Right ventricle myocardium inferior (tissue), 1 donor: ENCODE results near the gene RUNX1. TPM values are rescaled to one million over a fixed set of nuclear protein-coding genes. Genes with fewer than 3 reads are reported as not detected.

Source experiments
- ATAC-seq: fragments of 200-7000 bp; cut with Tn5 transposase; one replicate; pipeline ENCODE4 v1.9.1; 2020; ENCODE audit warnings: mild to moderate bottlenecking, moderate library complexity
- DNase-seq: peaks from one replicate; pipeline ENCODE4 v3.0.0; 2021; ENCODE audit errors: missing footprints
- intact Hi-C: fragments of 100-400 bp; cut with DNase I; formaldehyde crosslinking; loops from one replicate; pipeline ENCODE4 v1.11.0; 2022
- total RNA-seq: library from RNA; stranded (reverse); fragmentation: NEBNext Ultra II Directional; extraction: Animal tissue kit (Norgen Biotek cat#: 25700); gene quantifications from one replicate; pipeline ENCODE4 v1.2.1, GENCODE V29; 2021
- donor health status: DM: no; HTN: yes; CAD: no; lungs with severe emphysema.

Gene RUNX1
- total RNA-seq, 1 donor from 2014 or later, result 1.8 TPM

GRCh38 chr21:34838956-34839820 is 209.9 kb downstream of the RUNX1 start:
- DNase-seq (no peak), ATAC-seq (no peak)
- intact Hi-C loops, result no loop called here

- DNase-seq (no peak), ATAC-seq (no peak)
- intact Hi-C loops, result no loop called here
These were observed 212.1 kb downstream of the RUNX1 start for GRCh38 chr21:34836933-34837505.

- intact Hi-C loops, result no loop called here
- ATAC-seq (no peak), DNase-seq (peak; percentile 74)
These were observed 212.8 kb downstream of the RUNX1 start for GRCh38 chr21:34836103-34836932.

GRCh38 chr21:34835526-34835925 is 213.6 kb downstream of the RUNX1 start:
- intact Hi-C loops, result no loop called here

GRCh38 chr21:34834852-34835501 is 214.1 kb downstream of the RUNX1 start:
- no peak for DNase-seq
- intact Hi-C loops, result no loop called here

More at GRCh38 chr21:34835526-34835925, 213.6 kb downstream of the RUNX1 start:
- DNase-seq, result no peak
- no peak for ATAC-seq

GRCh38 chr21:34834290-34834689 is 214.8 kb downstream of the RUNX1 start:
- ATAC-seq, result no peak
- intact Hi-C loops, result no loop called here
- no peak for DNase-seq

More at GRCh38 chr21:34834852-34835501, 214.1 kb downstream of the RUNX1 start:
- no peak for ATAC-seq

- intact Hi-C loops, result no loop called here
- no peak for DNase-seq
- ATAC-seq, result no peak
These were observed 215.6 kb downstream of the RUNX1 start for GRCh38 chr21:34833465-34833864.

GRCh38 chr21:34830386-34831170 is 218.5 kb downstream of the RUNX1 start:
- intact Hi-C loops, result no loop called here
- no peak for ATAC-seq
- DNase-seq, result no peak

- intact Hi-C loops, result no loop called here
- DNase-seq, result no peak
- ATAC-seq, result no peak
These were observed 221.5 kb downstream of the RUNX1 start for GRCh38 chr21:34827445-34828235.

- intact Hi-C loops, result no loop called here
- DNase-seq (no peak), ATAC-seq (no peak)
These were observed 222.3 kb downstream of the RUNX1 start for GRCh38 chr21:34826836-34827235.

- intact Hi-C loops, result no loop called here
- DNase-seq (no peak), ATAC-seq (no peak)
These were observed 223.1 kb downstream of the RUNX1 start for GRCh38 chr21:34825948-34826548.

- intact Hi-C loops, result no loop called here
- no peak for ATAC-seq
- DNase-seq, result no peak
These were observed 224.0 kb downstream of the RUNX1 start for GRCh38 chr21:34825101-34825500.

GRCh38 chr21:34824314-34824713 is 224.8 kb downstream of the RUNX1 start:
- DNase-seq (no peak), ATAC-seq (no peak)
- intact Hi-C loops, result no loop called here

GRCh38 chr21:34822942-34823341 is 226.2 kb downstream of the RUNX1 start:
- ATAC-seq (no peak), DNase-seq (no peak)
- intact Hi-C loops, result no loop called here

GRCh38 chr21:34822168-34822567 is 226.9 kb downstream of the RUNX1 start:
- DNase-seq, result no peak
- no peak for ATAC-seq
- intact Hi-C loops, result no loop called here

- DNase-seq (no peak), ATAC-seq (no peak)
- intact Hi-C loops, result no loop called here
These were observed 227.4 kb downstream of the RUNX1 start for GRCh38 chr21:34821717-34822116.

GRCh38 chr21:34820051-34820450 is 229.1 kb downstream of the RUNX1 start:
- DNase-seq, result no peak
- intact Hi-C loops, result no loop called here
- ATAC-seq, result no peak
